ENCODE measurements around the gene MAN2A2. TPM values are rescaled to one million over a fixed set of nuclear protein-coding genes. Genes with fewer than 3 reads are reported as not detected.

MAN2A2 gene
- polyA plus RNA-seq, 2 donors = 15.8 to 22.1 TPM

DNA sequence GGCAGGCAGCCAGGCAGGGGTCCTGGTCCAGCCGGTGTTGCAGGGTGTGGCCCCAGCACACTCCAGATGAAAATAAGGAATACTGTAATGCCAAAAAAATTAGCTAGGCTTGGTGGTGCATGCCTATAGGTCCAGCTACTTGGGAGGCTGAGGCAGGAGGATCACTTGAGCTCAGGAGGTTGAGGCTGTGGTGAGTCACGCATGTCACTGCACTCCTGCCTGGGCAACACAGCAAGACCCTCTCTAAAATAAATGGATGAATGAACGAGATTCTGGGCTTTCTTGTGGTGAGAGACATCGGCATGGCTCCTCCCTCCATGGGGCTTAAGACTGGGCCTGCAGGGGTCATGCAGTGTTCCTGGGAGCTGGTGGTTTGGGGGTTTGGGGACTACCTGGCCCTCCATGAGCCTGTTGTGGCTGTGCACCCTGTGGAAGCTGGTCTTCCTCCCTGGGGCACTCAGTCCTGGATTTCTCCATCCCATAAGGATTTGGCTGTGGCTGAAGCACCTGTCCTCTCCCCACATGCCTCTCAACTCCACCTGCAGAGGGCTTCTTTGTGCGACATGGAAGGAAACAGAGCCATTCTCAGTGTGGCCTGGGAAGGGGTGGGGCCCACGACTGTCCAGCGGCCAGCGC, 44.0 kb downstream of the MAN2A2 start:
- WGBS, 2 donors = 86 to 90% methylated on average over 8 of the region's 8 CpGs
- peaks cover 37 to 58% of the 10 kb centered on the region in 2 donors for H3K36me3 ChIP-seq (ENCODE audit: control insufficient read depth in 2 of 2, insufficient read depth in 2 of 2, low read length in 1 of 2)

GRCh38 chr15:90947577-90948357, 44.7 kb downstream of the MAN2A2 start:
- 91 to 93% methylated on average over 18 of the region's 18 CpGs for WGBS, 2 donors
- Histone ChIP-seq H3K4me1 (ENCODE audit: control insufficient read depth in 2 of 2, insufficient read depth in 2 of 2, low read length in 1 of 2) (peaks cover 0 to 4% of the 10 kb centered on the region in 2 donors), H3K27ac (ENCODE audit: low read depth in 2 of 2, low read length in 1 of 2) (no peak overlapping the region), H3K27me3 (ENCODE audit: control insufficient read depth in 1 of 2, insufficient read depth in 2 of 2, low read length in 2 of 2) (no peaks in the 10 kb centered on the region), H3K36me3 (ENCODE audit: control insufficient read depth in 2 of 2, insufficient read depth in 2 of 2, low read length in 1 of 2) (peaks cover 36 to 53% of the 10 kb centered on the region in 2 donors), H3K9me3 (ENCODE audit: control insufficient read depth in 2 of 2, insufficient read depth in 1 of 2, low read depth in 1 of 2, low read length in 1 of 2) (no peaks in the 10 kb centered on the region), H3K4me3 (ENCODE audit: low read depth in 1 of 2, low read length in 2 of 2) (no peak overlapping the region)

More for the DNA sequence above, 44.0 kb downstream of the MAN2A2 start:
- no peak overlapping the region for H3K4me3 ChIP-seq (ENCODE audit: low read depth in 1 of 2, low read length in 2 of 2)
- H3K9me3 ChIP-seq (ENCODE audit: control insufficient read depth in 2 of 2, insufficient read depth in 1 of 2, low read depth in 1 of 2, low read length in 1 of 2) = no peaks in the 10 kb centered on the region
- peaks cover 0 to 4% of the 10 kb centered on the region in 2 donors for H3K4me1 ChIP-seq (ENCODE audit: control insufficient read depth in 2 of 2, insufficient read depth in 2 of 2, low read length in 1 of 2)
- H3K27me3 ChIP-seq (ENCODE audit: control insufficient read depth in 1 of 2, insufficient read depth in 2 of 2, low read length in 2 of 2) = no peaks in the 10 kb centered on the region
- no peak overlapping the region for H3K27ac ChIP-seq (ENCODE audit: low read depth in 2 of 2, low read length in 1 of 2)

GRCh38 chr15:90948506-90948905, 45.4 kb downstream of the MAN2A2 start:
- H3K9me3 ChIP-seq (ENCODE audit: control insufficient read depth in 2 of 2, insufficient read depth in 1 of 2, low read depth in 1 of 2, low read length in 1 of 2) = no peaks in the 10 kb centered on the region
- no peak overlapping the region for H3K27ac ChIP-seq (ENCODE audit: low read depth in 2 of 2, low read length in 1 of 2)
- H3K4me1 ChIP-seq (ENCODE audit: control insufficient read depth in 2 of 2, insufficient read depth in 2 of 2, low read length in 1 of 2) = peaks cover 0 to 4% of the 10 kb centered on the region in 2 donors
- 94% methylated on average over 8 of the region's 8 CpGs for WGBS, 2 donors
- no peaks in the 10 kb centered on the region for H3K27me3 ChIP-seq (ENCODE audit: control insufficient read depth in 1 of 2, insufficient read depth in 2 of 2, low read length in 2 of 2)
- H3K36me3 ChIP-seq (ENCODE audit: control insufficient read depth in 2 of 2, insufficient read depth in 2 of 2, low read length in 1 of 2) = peaks cover 34 to 55% of the 10 kb centered on the region in 2 donors
- no peak overlapping the region for H3K4me3 ChIP-seq (ENCODE audit: low read depth in 1 of 2, low read length in 2 of 2)

DNA sequence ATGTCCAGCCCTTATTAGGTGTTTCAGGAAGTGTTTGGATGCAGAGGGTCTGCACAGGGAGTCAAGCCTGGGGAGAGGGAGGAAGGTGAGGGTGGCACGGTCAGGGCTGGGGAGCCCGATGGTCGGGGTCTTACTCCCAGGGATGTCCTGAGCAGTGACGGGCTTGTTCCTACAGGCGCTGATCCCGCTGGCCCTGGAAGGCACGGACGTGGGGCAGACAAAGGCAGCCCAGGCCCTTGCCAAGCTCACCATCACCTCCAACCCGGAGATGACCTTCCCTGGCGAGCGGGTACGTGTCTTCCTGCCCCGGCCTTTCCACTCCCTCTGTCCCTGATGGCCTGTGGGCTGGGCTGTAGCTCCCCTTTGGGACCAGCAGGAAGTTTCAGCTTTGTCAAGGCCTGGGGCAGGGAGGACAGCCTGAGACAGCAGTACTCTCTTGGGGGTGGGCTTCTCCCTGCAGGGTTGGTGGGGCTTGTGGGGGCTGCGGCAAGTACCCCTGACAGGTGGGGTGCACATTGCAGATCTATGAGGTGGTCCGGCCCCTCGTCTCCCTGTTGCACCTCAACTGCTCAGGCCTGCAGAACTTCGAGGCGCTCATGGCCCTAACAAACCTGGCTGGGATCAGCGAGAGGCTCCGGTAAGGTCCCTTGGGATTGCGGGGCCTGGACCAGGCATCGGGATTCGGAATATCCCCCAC, 47.0 kb downstream of the MAN2A2 start:
- H3K27me3 ChIP-seq (ENCODE audit: control insufficient read depth in 1 of 2, insufficient read depth in 2 of 2, low read length in 2 of 2) = no peaks in the 10 kb centered on the region
- H3K27ac ChIP-seq (ENCODE audit: low read depth in 2 of 2, low read length in 1 of 2) = peak overlapping the region in 1 of 2 donors; percentile 27
- no peaks in the 10 kb centered on the region for H3K9me3 ChIP-seq (ENCODE audit: control insufficient read depth in 2 of 2, insufficient read depth in 1 of 2, low read depth in 1 of 2, low read length in 1 of 2)
- H3K4me3 ChIP-seq (ENCODE audit: low read depth in 1 of 2, low read length in 2 of 2) = no peak overlapping the region
- peaks cover 26 to 51% of the 10 kb centered on the region in 2 donors for H3K36me3 ChIP-seq (ENCODE audit: control insufficient read depth in 2 of 2, insufficient read depth in 2 of 2, low read length in 1 of 2)
- 90 to 93% methylated on average over 23 of the region's 23 CpGs for WGBS, 2 donors
- H3K4me1 ChIP-seq (ENCODE audit: control insufficient read depth in 2 of 2, insufficient read depth in 2 of 2, low read length in 1 of 2) = peaks cover 0 to 8% of the 10 kb centered on the region in 2 donors

DNA sequence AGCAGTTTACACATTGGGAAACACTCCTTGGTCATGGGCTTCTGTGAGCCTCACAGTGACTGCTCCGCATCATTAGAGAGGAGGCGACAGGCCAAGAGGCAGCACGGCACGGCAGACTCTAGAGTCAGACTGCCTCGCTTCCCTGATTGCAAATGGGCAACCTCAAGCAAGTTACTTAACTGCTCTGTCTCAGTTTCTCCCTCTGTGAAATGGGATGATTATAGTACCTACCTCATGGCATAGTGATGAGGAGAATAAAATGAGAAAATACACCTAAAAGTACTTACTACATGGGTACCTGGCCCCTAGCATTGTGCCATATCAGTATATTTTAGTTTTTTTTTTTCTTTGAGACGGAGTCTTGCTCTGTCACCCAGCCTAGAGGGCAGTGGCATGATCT, 47.6 kb downstream of the MAN2A2 start:
- Histone ChIP-seq H3K4me1 (ENCODE audit: control insufficient read depth in 2 of 2, insufficient read depth in 2 of 2, low read length in 1 of 2) (peaks cover 0 to 11% of the 10 kb centered on the region in 2 donors), H3K4me3 (ENCODE audit: low read depth in 1 of 2, low read length in 2 of 2) (no peak overlapping the region), H3K36me3 (ENCODE audit: control insufficient read depth in 2 of 2, insufficient read depth in 2 of 2, low read length in 1 of 2) (peaks cover 25 to 51% of the 10 kb centered on the region in 2 donors), H3K9me3 (ENCODE audit: control insufficient read depth in 2 of 2, insufficient read depth in 1 of 2, low read depth in 1 of 2, low read length in 1 of 2) (no peaks in the 10 kb centered on the region), H3K27ac (ENCODE audit: low read depth in 2 of 2, low read length in 1 of 2) (no peak overlapping the region), H3K27me3 (ENCODE audit: control insufficient read depth in 1 of 2, insufficient read depth in 2 of 2, low read length in 2 of 2) (no peaks in the 10 kb centered on the region)
- 95 to 97% methylated on average over 6 of the region's 6 CpGs for WGBS, 2 donors

DNA sequence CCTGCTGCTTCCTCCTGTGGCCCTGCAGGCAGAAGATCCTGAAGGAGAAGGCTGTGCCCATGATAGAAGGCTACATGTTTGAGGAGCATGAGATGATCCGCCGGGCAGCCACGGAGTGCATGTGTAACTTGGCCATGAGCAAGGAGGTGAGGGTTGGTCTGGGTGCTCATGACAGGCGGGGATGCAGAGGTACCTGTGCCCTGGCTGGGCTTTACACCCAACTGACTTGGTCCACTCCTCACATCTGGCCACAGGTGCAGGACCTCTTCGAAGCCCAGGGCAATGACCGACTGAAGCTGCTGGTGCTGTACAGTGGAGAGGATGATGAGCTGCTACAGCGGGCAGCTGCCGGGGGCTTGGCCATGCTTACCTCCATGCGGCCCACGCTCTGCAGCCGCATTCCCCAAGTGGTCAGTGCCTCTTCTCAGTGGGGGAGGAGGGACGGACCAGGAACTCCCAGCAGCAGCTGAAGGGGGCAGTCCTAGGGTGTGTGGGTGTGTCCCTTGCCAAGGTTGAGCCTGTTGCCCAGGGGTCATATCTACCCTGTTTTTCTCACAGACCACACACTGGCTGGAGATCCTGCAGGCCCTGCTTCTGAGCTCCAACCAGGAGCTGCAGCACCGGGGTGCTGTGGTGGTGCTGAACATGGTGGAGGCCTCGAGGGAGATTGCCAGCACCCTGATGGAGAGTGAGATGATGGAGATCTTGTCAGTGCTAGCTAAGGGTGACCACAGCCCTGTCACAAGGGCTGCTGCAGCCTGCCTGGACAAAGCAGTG, 50.0 kb downstream of the MAN2A2 start:
- H3K4me3 ChIP-seq (ENCODE audit: low read depth in 1 of 2, low read length in 2 of 2) = no peak overlapping the region
- peaks cover 7 to 16% of the 10 kb centered on the region in 2 donors for H3K4me1 ChIP-seq (ENCODE audit: control insufficient read depth in 2 of 2, insufficient read depth in 2 of 2, low read length in 1 of 2)
- H3K27me3 ChIP-seq (ENCODE audit: control insufficient read depth in 1 of 2, insufficient read depth in 2 of 2, low read length in 2 of 2) = no peaks in the 10 kb centered on the region
- no peak overlapping the region for H3K27ac ChIP-seq (ENCODE audit: low read depth in 2 of 2, low read length in 1 of 2)
- 90 to 94% methylated on average over 14 of the region's 14 CpGs for WGBS, 2 donors
- no peaks in the 10 kb centered on the region for H3K9me3 ChIP-seq (ENCODE audit: control insufficient read depth in 2 of 2, insufficient read depth in 1 of 2, low read depth in 1 of 2, low read length in 1 of 2)
- peaks cover 13 to 34% of the 10 kb centered on the region in 2 donors for H3K36me3 ChIP-seq (ENCODE audit: control insufficient read depth in 2 of 2, insufficient read depth in 2 of 2, low read length in 1 of 2)

GRCh38 chr15:90953947-90954711, 51.0 kb downstream of the MAN2A2 start:
- Histone ChIP-seq H3K36me3 (ENCODE audit: control insufficient read depth in 2 of 2, insufficient read depth in 2 of 2, low read length in 1 of 2) (peaks cover 10 to 26% of the 10 kb centered on the region in 2 donors), H3K4me3 (ENCODE audit: low read depth in 1 of 2, low read length in 2 of 2) (peak overlapping the region in 1 of 2 donors; percentile 75), H3K4me1 (ENCODE audit: control insufficient read depth in 2 of 2, insufficient read depth in 2 of 2, low read length in 1 of 2) (peaks cover 7 to 15% of the 10 kb centered on the region in 2 donors), H3K9me3 (ENCODE audit: control insufficient read depth in 2 of 2, insufficient read depth in 1 of 2, low read depth in 1 of 2, low read length in 1 of 2) (no peaks in the 10 kb centered on the region), H3K27ac (ENCODE audit: low read depth in 2 of 2, low read length in 1 of 2) (peak overlapping the region; percentile 96), H3K27me3 (ENCODE audit: control insufficient read depth in 1 of 2, insufficient read depth in 2 of 2, low read length in 2 of 2) (no peaks in the 10 kb centered on the region)
- 63 to 70% methylated on average over 16 of the region's 16 CpGs for WGBS, 2 donors

GRCh38 chr15:90954712-90955623, 51.9 kb downstream of the MAN2A2 start, which contains the start of gene RCCD1:
RCCD1 (plus strand) TSS chr15:90954884; CDS start chr15:90956735, 1,851 bp downstream.
- Histone ChIP-seq H3K27me3 (ENCODE audit: control insufficient read depth in 1 of 2, insufficient read depth in 2 of 2, low read length in 2 of 2) (no peaks in the 10 kb centered on the region), H3K4me1 (ENCODE audit: control insufficient read depth in 2 of 2, insufficient read depth in 2 of 2, low read length in 1 of 2) (peaks cover 7 to 12% of the 10 kb centered on the region in 2 donors), H3K4me3 (ENCODE audit: low read depth in 1 of 2, low read length in 2 of 2) (peak within 1 kb of the TSS; percentile 68 to 75), H3K36me3 (ENCODE audit: control insufficient read depth in 2 of 2, insufficient read depth in 2 of 2, low read length in 1 of 2) (peaks cover 6 to 25% of the 10 kb centered on the region in 2 donors), H3K27ac (ENCODE audit: low read depth in 2 of 2, low read length in 1 of 2) (peak within 1 kb of the TSS; percentile 96), H3K9me3 (ENCODE audit: control insufficient read depth in 2 of 2, insufficient read depth in 1 of 2, low read depth in 1 of 2, low read length in 1 of 2) (no peaks in the 10 kb centered on the region)
- 1% methylated on average over 69 of the region's 69 CpGs for WGBS, 2 donors

Data from esophagus (tissue), 2 donors.